Measurements from ENCODE around the gene ZFAND3.

ZFAND3 gene

DNA sequence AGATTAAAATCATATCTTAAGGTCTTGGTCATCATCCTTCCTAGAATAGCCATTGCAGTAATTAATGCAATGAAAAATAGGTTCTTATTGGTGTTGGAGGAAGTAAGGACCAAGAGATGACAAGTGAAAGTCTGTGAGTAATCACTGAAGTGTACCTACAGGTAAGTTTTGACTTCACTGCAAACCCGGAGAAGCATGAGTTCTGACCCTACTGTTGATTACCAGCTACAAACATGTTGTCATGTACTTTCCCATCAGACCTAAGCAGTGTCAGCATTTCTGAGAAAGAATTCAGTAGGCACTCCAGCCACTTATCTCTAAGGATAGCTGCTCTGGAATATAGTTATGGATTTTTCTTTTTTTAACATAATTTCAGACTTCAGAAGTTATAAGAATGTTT is 280.9 kb downstream of the ZFAND3 start:
- no peaks in the 10 kb centered on the region for H3K79me2 ChIP-seq (ENCODE audit: low read length)
- no peaks in the 10 kb centered on the region for H3K9me2 ChIP-seq (replicated peaks; ENCODE audit: insufficient read depth, low read length)
- no peak overlapping the region for H3K9ac ChIP-seq (ENCODE audit: low read length)
- H3K36me3 ChIP-seq (replicated peaks; ENCODE audit: insufficient read depth, low read length) = no peaks in the 10 kb centered on the region
- H4K20me1 ChIP-seq (ENCODE audit: insufficient read depth, low read length) = no peaks in the 10 kb centered on the region
- no peak for DNase-seq
- no peak overlapping the region for H2AFZ ChIP-seq (ENCODE audit: low read length)
- no peaks in the 10 kb centered on the region for H3K27me3 ChIP-seq (replicated peaks; ENCODE audit: insufficient read depth, low read length)
- no peaks in the 10 kb centered on the region for H3K4me1 ChIP-seq (ENCODE audit: low read length)
- H3K4me2 ChIP-seq (ENCODE audit: low read depth, low read length) = no peak overlapping the region
- no peaks in the 10 kb centered on the region for H3K9me3 ChIP-seq (replicated peaks; ENCODE audit: insufficient read depth, low read length)
- TF ChIP-seq CTCF (IDR thresholded peaks at IDR 0.05; ENCODE audit: low read length) (no peak), EZH2 (optimal IDR thresholded peaks at IDR 0.05; ENCODE audit: low read depth, low read length) (no peak), EZH2phosphoT487 (IDR thresholded peaks at IDR 0.05; ENCODE audit: low read length) (no peak)
- no peaks in the 10 kb centered on the region for H3F3A ChIP-seq (ENCODE audit: insufficient read depth, low read length)
- H3K4me3 ChIP-seq (ENCODE audit: low read length) = no peak overlapping the region
- H3K27ac ChIP-seq (ENCODE audit: low read length) = no peak overlapping the region

DNA sequence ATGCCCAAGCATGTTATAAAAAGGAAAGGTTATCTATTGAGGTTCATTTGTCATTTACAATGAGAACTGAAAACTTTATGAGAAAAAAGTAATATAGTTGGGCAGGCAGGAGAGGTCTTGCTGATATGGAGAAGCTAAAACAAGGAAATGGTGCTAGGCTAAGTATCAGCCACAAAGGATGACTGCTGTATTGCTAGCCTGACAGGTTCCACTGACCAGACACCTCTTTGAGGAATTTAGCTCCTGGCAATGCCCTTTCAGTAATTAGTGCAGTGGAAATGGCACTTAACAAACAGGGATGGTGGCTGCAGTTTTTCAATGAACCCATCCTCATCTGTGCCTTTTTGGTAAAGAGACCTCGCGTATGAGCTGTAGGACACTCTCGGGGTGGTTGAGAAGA is 284.4 kb downstream of the ZFAND3 start:
- no peak overlapping the region for H2AFZ ChIP-seq (ENCODE audit: low read length)
- no peaks in the 10 kb centered on the region for H3K9me2 ChIP-seq (replicated peaks; ENCODE audit: insufficient read depth, low read length)
- H3K79me2 ChIP-seq (ENCODE audit: low read length) = no peaks in the 10 kb centered on the region
- no peaks in the 10 kb centered on the region for H3F3A ChIP-seq (ENCODE audit: insufficient read depth, low read length)
- H3K36me3 ChIP-seq (replicated peaks; ENCODE audit: insufficient read depth, low read length) = no peaks in the 10 kb centered on the region
- H3K27ac ChIP-seq (ENCODE audit: low read length) = no peak overlapping the region
- H3K9me3 ChIP-seq (replicated peaks; ENCODE audit: insufficient read depth, low read length) = no peaks in the 10 kb centered on the region
- H3K27me3 ChIP-seq (replicated peaks; ENCODE audit: insufficient read depth, low read length) = no peaks in the 10 kb centered on the region
- DNase-seq = no peak
- H3K4me2 ChIP-seq (ENCODE audit: low read depth, low read length) = no peak overlapping the region
- no peaks in the 10 kb centered on the region for H4K20me1 ChIP-seq (ENCODE audit: insufficient read depth, low read length)
- H3K4me1 ChIP-seq (ENCODE audit: low read length) = no peaks in the 10 kb centered on the region
- H3K9ac ChIP-seq (ENCODE audit: low read length) = no peak overlapping the region
- no peak overlapping the region for H3K4me3 ChIP-seq (ENCODE audit: low read length)
- no peak for TF ChIP-seq CTCF (IDR thresholded peaks at IDR 0.05; ENCODE audit: low read length)
- TF ChIP-seq EZH2 (optimal IDR thresholded peaks at IDR 0.05; ENCODE audit: low read depth, low read length) = no peak
- no peak for TF ChIP-seq EZH2phosphoT487 (IDR thresholded peaks at IDR 0.05; ENCODE audit: low read length)

DNA sequence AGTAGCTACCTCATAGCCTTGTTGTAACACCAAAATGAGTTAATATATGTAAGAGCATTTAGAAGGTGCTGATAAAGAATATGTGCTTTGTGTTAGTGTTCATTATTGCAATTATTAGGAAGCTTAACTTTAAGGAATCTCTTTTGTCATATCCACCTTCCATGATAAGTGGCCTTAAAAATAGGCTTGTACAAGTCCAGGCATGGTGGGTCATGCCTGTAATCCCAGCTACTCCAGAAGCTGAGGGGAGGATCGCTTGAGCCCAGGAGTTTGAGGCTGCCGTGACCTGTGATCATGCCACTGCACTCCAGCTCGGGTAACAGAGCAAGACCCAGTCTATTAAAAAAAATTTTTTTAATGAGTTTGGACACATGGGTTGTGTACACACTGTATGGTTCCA is 285.5 kb downstream of the ZFAND3 start:
- no peaks in the 10 kb centered on the region for H3K79me2 ChIP-seq (ENCODE audit: low read length)
- H3K9ac ChIP-seq (ENCODE audit: low read length) = no peak overlapping the region
- no peak overlapping the region for H2AFZ ChIP-seq (ENCODE audit: low read length)
- DNase-seq = no peak
- no peak overlapping the region for H3K4me3 ChIP-seq (ENCODE audit: low read length)
- no peak overlapping the region for H3K4me2 ChIP-seq (ENCODE audit: low read depth, low read length)
- H3F3A ChIP-seq (ENCODE audit: insufficient read depth, low read length) = no peaks in the 10 kb centered on the region
- H3K9me3 ChIP-seq (replicated peaks; ENCODE audit: insufficient read depth, low read length) = no peaks in the 10 kb centered on the region
- TF ChIP-seq CTCF (IDR thresholded peaks at IDR 0.05; ENCODE audit: low read length) (no peak), EZH2phosphoT487 (IDR thresholded peaks at IDR 0.05; ENCODE audit: low read length) (no peak), EZH2 (optimal IDR thresholded peaks at IDR 0.05; ENCODE audit: low read depth, low read length) (no peak)
- no peaks in the 10 kb centered on the region for H3K36me3 ChIP-seq (replicated peaks; ENCODE audit: insufficient read depth, low read length)
- H4K20me1 ChIP-seq (ENCODE audit: insufficient read depth, low read length) = no peaks in the 10 kb centered on the region
- H3K27ac ChIP-seq (ENCODE audit: low read length) = no peak overlapping the region
- H3K9me2 ChIP-seq (replicated peaks; ENCODE audit: insufficient read depth, low read length) = no peaks in the 10 kb centered on the region
- no peaks in the 10 kb centered on the region for H3K27me3 ChIP-seq (replicated peaks; ENCODE audit: insufficient read depth, low read length)
- no peaks in the 10 kb centered on the region for H3K4me1 ChIP-seq (ENCODE audit: low read length)
